BE2C (cell line): Measurements from ENCODE around the gene PMS1.

Source experiments
- DNase-seq: peaks from one replicate; pipeline ENCODE4 v3.0.0-alpha.2; 2020
- H3K27me3 ChIP-seq: fragments of 250-450 bp; sonication (Bioruptor Pico); 2 replicates; pipeline ENCODE4 v1.5.1; 2020; ENCODE audit warnings: mild to moderate bottlenecking
- H3K36me3 ChIP-seq: fragments of 250-450 bp; sonication (Bioruptor Pico); 2 replicates; pipeline ENCODE4 v1.5.1; 2020; ENCODE audit warnings: mild to moderate bottlenecking
- H3K4me1 ChIP-seq: fragments of 250-450 bp; sonication (Bioruptor Pico); 2 replicates; pipeline ENCODE4 v1.5.1; 2020
- H3K4me3 ChIP-seq: 2 replicates; pipeline ENCODE4 v1.5.1; 2011; ENCODE audit warnings: low read depth, low read length
- H3K9me3 ChIP-seq: fragments of 250-450 bp; sonication (Bioruptor Pico); 2 replicates; pipeline ENCODE4 v1.5.1; 2020
- TF ChIP-seq, protein P1 (sequence below): IDR thresholded peaks from 2 replicates; pipeline ENCODE4 v1.5.1; 2012; ENCODE audit warnings: mild to moderate bottlenecking, low read depth, low read length

The PMS1 gene

GRCh38 chr2:189862751-189863150 is 78.5 kb downstream of the PMS1 start:
- no peak for DNase-seq
- Histone ChIP-seq H3K27me3 (no peaks in the 10 kb centered on the region), H3K36me3 (peaks cover 3% of the 10 kb centered on the region), H3K9me3 (no peaks in the 10 kb centered on the region), H3K4me3 (no peak overlapping the region), H3K4me1 (no peaks in the 10 kb centered on the region)
- TF ChIP-seq, protein P1, sequence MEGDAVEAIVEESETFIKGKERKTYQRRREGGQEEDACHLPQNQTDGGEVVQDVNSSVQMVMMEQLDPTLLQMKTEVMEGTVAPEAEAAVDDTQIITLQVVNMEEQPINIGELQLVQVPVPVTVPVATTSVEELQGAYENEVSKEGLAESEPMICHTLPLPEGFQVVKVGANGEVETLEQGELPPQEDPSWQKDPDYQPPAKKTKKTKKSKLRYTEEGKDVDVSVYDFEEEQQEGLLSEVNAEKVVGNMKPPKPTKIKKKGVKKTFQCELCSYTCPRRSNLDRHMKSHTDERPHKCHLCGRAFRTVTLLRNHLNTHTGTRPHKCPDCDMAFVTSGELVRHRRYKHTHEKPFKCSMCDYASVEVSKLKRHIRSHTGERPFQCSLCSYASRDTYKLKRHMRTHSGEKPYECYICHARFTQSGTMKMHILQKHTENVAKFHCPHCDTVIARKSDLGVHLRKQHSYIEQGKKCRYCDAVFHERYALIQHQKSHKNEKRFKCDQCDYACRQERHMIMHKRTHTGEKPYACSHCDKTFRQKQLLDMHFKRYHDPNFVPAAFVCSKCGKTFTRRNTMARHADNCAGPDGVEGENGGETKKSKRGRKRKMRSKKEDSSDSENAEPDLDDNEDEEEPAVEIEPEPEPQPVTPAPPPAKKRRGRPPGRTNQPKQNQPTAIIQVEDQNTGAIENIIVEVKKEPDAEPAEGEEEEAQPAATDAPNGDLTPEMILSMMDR, result no peak

DNA sequence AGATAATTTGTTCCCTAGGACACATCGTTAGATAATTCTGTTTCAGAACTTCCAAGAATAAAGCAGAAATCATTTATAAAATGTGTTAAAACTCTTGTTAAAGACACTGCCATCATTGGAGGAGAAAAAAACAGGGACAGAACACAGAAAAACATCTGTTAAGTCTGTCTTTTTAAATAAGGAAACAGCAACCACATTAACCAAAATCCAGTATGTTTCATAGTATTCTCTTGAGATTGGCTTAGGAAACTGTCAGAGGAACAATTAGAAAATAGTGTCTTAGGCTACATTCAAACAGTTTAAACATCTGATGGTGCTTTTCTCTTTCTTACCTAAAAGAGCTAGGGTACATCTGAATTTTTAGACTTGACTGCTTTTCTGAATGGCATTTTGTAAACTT is 81.6 kb downstream of the PMS1 start:
- TF ChIP-seq, protein P1, result no peak
- Histone ChIP-seq H3K4me3 (no peak overlapping the region), H3K9me3 (no peaks in the 10 kb centered on the region), H3K4me1 (no peaks in the 10 kb centered on the region), H3K36me3 (peaks cover 3% of the 10 kb centered on the region), H3K27me3 (no peaks in the 10 kb centered on the region)
- DNase-seq, result no peak

GRCh38 chr2:189866296-189866695 is 82.0 kb downstream of the PMS1 start:
- DNase-seq, result no peak
- H3K4me3 ChIP-seq, result no peak overlapping the region
- peaks cover 3% of the 10 kb centered on the region for H3K36me3 ChIP-seq
- no peaks in the 10 kb centered on the region for H3K27me3 ChIP-seq
- TF ChIP-seq, protein P1, result no peak
- no peaks in the 10 kb centered on the region for H3K4me1 ChIP-seq
- H3K9me3 ChIP-seq, result no peaks in the 10 kb centered on the region

DNA sequence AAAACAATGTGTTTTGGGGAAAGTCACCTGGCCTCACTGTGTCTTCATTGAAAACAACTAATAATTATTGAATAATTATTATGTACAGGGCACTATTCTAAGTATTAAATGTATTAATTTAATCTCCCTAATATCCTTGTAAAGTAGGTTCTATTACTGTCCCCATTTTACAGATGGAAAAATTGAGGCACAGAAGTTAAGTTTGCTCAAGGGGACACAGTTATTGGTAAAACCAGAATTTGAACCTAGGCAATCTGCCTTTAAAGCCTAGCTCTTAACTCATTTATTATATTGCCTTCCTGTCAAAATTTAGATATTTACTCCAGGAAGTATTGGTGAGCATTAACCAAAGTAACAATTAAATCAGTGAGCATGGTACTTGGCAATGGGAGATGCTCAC is 84.6 kb downstream of the PMS1 start:
- TF ChIP-seq, protein P1, result no peak
- DNase-seq, result no peak
- Histone ChIP-seq H3K27me3 (no peaks in the 10 kb centered on the region), H3K9me3 (no peaks in the 10 kb centered on the region), H3K36me3 (peaks cover 7% of the 10 kb centered on the region), H3K4me3 (no peak overlapping the region), H3K4me1 (no peaks in the 10 kb centered on the region)

DNA sequence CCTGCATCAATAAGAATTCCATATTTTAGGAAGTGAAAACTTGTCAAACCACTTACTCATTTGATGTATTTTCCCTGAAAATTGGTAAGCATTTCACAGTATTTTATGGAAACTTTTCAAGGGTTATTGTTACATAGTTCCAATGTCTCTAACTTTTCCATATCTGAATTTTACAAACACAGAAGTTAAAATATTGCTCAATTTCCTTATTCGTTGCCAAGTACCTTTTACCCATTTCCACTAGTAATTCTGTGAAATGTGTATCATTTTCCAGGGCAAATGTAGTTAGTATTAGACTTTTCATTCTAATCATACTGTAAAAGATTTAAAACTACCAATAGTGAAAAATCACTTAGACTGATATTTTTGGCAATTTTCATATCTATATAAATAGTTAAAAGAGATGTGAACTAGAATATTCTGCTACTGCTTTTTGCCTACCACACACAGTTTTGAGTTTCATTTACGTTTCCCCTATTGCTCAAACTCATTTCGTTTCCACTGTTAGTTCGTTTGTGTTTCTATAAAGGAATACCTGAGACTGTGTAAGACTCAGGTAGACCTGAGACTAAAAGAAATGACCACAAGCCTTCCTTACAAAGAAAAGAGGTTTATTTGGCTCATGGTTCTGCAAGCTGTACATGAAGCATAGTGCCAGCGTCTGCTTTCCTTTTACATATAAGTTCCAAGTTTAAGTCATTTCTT is 86.3 kb downstream of the PMS1 start:
- DNase-seq, result no peak
- Histone ChIP-seq H3K4me3 (no peak overlapping the region), H3K9me3 (no peaks in the 10 kb centered on the region), H3K4me1 (no peaks in the 10 kb centered on the region), H3K36me3 (peaks cover 7% of the 10 kb centered on the region), H3K27me3 (no peaks in the 10 kb centered on the region)
- TF ChIP-seq, protein P1, result no peak

DNA sequence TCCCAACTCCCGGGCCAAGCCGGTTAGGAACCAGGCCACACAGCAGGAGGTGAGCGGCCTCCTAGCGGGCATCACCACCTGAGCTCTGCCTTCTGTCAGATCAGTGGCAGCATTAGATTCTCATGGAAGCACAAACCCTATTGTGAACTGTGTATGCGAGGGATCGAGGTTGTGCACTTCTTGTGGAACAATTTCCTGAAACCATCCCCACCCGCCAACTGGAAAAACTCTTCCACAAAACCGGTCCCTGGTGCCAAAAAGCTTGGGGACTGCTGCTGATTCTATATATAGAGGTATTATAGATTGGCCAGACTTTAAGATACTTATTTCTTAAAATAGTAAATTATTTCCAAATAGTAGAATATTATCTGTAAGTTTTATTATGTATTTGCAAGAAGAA is 89.4 kb downstream of the PMS1 start:
- no peak overlapping the region for H3K4me3 ChIP-seq
- TF ChIP-seq, protein P1, result no peak
- no peaks in the 10 kb centered on the region for H3K9me3 ChIP-seq
- peaks cover 7% of the 10 kb centered on the region for H3K36me3 ChIP-seq
- no peaks in the 10 kb centered on the region for H3K27me3 ChIP-seq
- no peaks in the 10 kb centered on the region for H3K4me1 ChIP-seq
- no peak for DNase-seq
